Lung (tissue), 12 donors: ENCODE measurements around the gene SLCO1B1. TPM values are rescaled to one million over a fixed set of nuclear protein-coding genes. Genes with fewer than 3 reads are reported as not detected.
"Not testable (repeated sequence)": the region's sequence is repeated elsewhere in the genome, so short reads cannot be mapped to it uniquely, and the experiment has no call there.

Source experiments
- ATAC-seq: fragments of 200-7000 bp; cut with Tn5 transposase; one replicate; pipeline ENCODE4 v1.9.1; 2020; ENCODE audit warnings: moderate number of reproducible peaks; ENCODE audit not compliant: insufficient read depth, low FRiP score
- DNase-seq, 3 donors: peaks; one replicate each; pipeline ENCODE4 v3.0.0-alpha.2; 2013 to 2017
- H3K27ac ChIP-seq, 2 donors: one replicate each; pipeline ENCODE4 v1.5.1; 2013; ENCODE audit warnings: mild to moderate bottlenecking in 2 of 2, moderate library complexity in 2 of 2, control low read depth in 1 of 2, inconsistent platforms in 1 of 2, low read depth in 1 of 2, low read length in 1 of 2
- H3K27me3 ChIP-seq, 3 donors: one replicate each; pipeline ENCODE4 v1.5.1; 2013; ENCODE audit warnings: low read length in 2 of 3; ENCODE audit not compliant: control insufficient read depth in 3 of 3, insufficient read depth in 3 of 3
- H3K36me3 ChIP-seq, 4 donors: one replicate each; pipeline ENCODE4 v1.5.1; 2013; ENCODE audit warnings: low read length in 4 of 4, mild to moderate bottlenecking in 1 of 4, moderate library complexity in 1 of 4; ENCODE audit not compliant: control insufficient read depth in 4 of 4, insufficient read depth in 4 of 4
- H3K4me1 ChIP-seq, 5 donors: one replicate each; pipeline ENCODE4 v1.5.1; 2013; ENCODE audit warnings: low read length in 5 of 5, mild to moderate bottlenecking in 2 of 5, moderate library complexity in 1 of 5; ENCODE audit not compliant: control insufficient read depth in 5 of 5, insufficient read depth in 5 of 5
- H3K4me3 ChIP-seq: one replicate; pipeline ENCODE4 v1.5.1; 2013; ENCODE audit warnings: mild to moderate bottlenecking, control low read depth, moderate library complexity
- H3K9ac ChIP-seq, 2 donors: one replicate each; pipeline ENCODE4 v1.5.1; 2013; ENCODE audit warnings: low read length in 2 of 2, control low read depth in 1 of 2; ENCODE audit not compliant: insufficient read depth in 1 of 2
- H3K9me3 ChIP-seq, 4 donors: one replicate each; pipeline ENCODE4 v1.5.1; 2013; ENCODE audit warnings: low read length in 3 of 4, mild to moderate bottlenecking in 1 of 4, moderate library complexity in 1 of 4; ENCODE audit not compliant: control insufficient read depth in 4 of 4, insufficient read depth in 3 of 4
- CTCF ChIP-seq: IDR thresholded peaks from 2 replicates; pipeline ENCODE4 v1.5.1; 2012; ENCODE audit warnings: mild to moderate bottlenecking; ENCODE audit errors: control extremely low read depth, extremely low read depth
- WGBS, 2 donors: extraction: QIAGEN DNeasy Blood & Tissue Kit; methylation state at CpG; one replicate each; pipeline ENCODE4 v1.1.7; 2013; 5-methylcytosine and 5-hydroxymethylcytosine counted together
- polyA plus RNA-seq, 2 donors: library from polyadenylated mRNA; stranded (reverse); fragments of 200-250 nt; gene quantifications; one replicate each; pipeline ENCODE4 v1.2.1, GENCODE V29; 2013
- total RNA-seq, 2 donors: library from RNA; depleted of rRNA in 1 of 2; stranded (reverse); fragments of >200 nt in 1 of 2; gene quantifications; one replicate each; pipeline ENCODE4 v1.2.1, GENCODE V29; 2014 to 2021
- donor health status: control.
- donor health status: control.
- donor health status: Bipolar disorder and iron deficiency.
- donor health status: healthy.
- donor health status: DM: yes; HTN: yes; CAD: no.

Gene SLCO1B1
- total and polyA plus RNA-seq, 4 donors, result not detected

- Histone ChIP-seq H3K36me3 (no peaks in the 10 kb centered on the region), H3K4me3 (no peak overlapping the region), H3K27me3 (no peaks in the 10 kb centered on the region), H3K4me1 (no peaks in the 10 kb centered on the region), H3K9ac (no peak overlapping the region), H3K9me3 (peaks cover 0 to 7% (median 0%) of the 10 kb centered on the region in 4 donors), H3K27ac (no peak overlapping the region)
- WGBS, 2 donors, result 97 to 98% methylated on average over 1 of the region's 1 CpG
- no peak for DNase-seq
- no peak for TF ChIP-seq CTCF
- ATAC-seq, result no peak
Measured at GRCh38 chr12:21172079-21172478, 41.1 kb downstream of the SLCO1B1 start.

GRCh38 chr12:21183721-21184275 is 52.8 kb downstream of the SLCO1B1 start:
- DNase-seq, result no peak
- ATAC-seq, result no peak
- H3K36me3 ChIP-seq, result no peaks in the 10 kb centered on the region
- H3K9ac ChIP-seq, result no peak overlapping the region
- no peak overlapping the region for H3K27ac ChIP-seq
- no peaks in the 10 kb centered on the region for H3K4me1 ChIP-seq
- 57 to 65% methylated on average over 3 of the region's 3 CpGs for WGBS, 2 donors
- no peaks in the 10 kb centered on the region for H3K9me3 ChIP-seq
- H3K27me3 ChIP-seq, result no peaks in the 10 kb centered on the region
- TF ChIP-seq CTCF, result no peak
- no peak overlapping the region for H3K4me3 ChIP-seq

GRCh38 chr12:21190016-21190415 is 59.0 kb downstream of the SLCO1B1 start:
- Histone ChIP-seq H3K9ac (no peak overlapping the region), H3K27me3 (no peaks in the 10 kb centered on the region), H3K27ac (no peak overlapping the region), H3K4me1 (no peaks in the 10 kb centered on the region), H3K9me3 (no peaks in the 10 kb centered on the region), H3K36me3 (no peaks in the 10 kb centered on the region), H3K4me3 (no peak overlapping the region)
- TF ChIP-seq CTCF, result no peak
- no peak for DNase-seq
- 82 to 87% methylated on average over 3 of the region's 3 CpGs for WGBS, 2 donors
- ATAC-seq, result no peak

- H3K27ac ChIP-seq, H3K36me3 ChIP-seq, H3K9ac ChIP-seq, H3K4me1 ChIP-seq, DNase-seq, H3K9me3 ChIP-seq, ATAC-seq, H3K4me3 ChIP-seq, H3K27me3 ChIP-seq: not testable (repeated sequence)
- WGBS, 2 donors, result 85 to 98% methylated on average over 7 to 19 of the region's 19 CpGs
Measured at GRCh38 chr12:21214433-21214832, 83.4 kb downstream of the SLCO1B1 start.
